Endothelial cell of umbilical vein (primary cell): ENCODE results near the gene KBTBD3.
"Not testable (repeated sequence)": the region's sequence is repeated elsewhere in the genome, so short reads cannot be mapped to it uniquely, and the experiment has no call there.

ENCODE experiments used
- EZH2 ChIP-seq: IDR thresholded peaks from 2 replicates; pipeline ENCODE4 v1.6.1; 2012; ENCODE audit warnings: borderline replicate concordance, low read depth, mild to moderate bottlenecking, moderate library complexity, low read length, inconsistent platforms; ENCODE audit not compliant: severe bottlenecking
- GATA2 ChIP-seq: IDR thresholded peaks from 2 replicates; pipeline ENCODE4 v1.7.0; 2011; ENCODE audit warnings: low read depth, mild to moderate bottlenecking, moderate library complexity, mixed read lengths, low read length; ENCODE audit not compliant: insufficient read length, insufficient read depth
- JUN ChIP-seq: IDR thresholded peaks from 2 replicates; pipeline ENCODE4 v1.6.1; 2011; ENCODE audit warnings: borderline replicate concordance, low read depth; ENCODE audit not compliant: insufficient read length, insufficient read depth
- POLR2A ChIP-seq: IDR thresholded peaks from 2 replicates; pipeline ENCODE4 v1.6.1; 2012; ENCODE audit warnings: low read depth, mild to moderate bottlenecking, control low read depth, low read length
- POLR2AphosphoS5 ChIP-seq: IDR thresholded peaks from 2 replicates; pipeline ENCODE4 v1.6.1; 2012; ENCODE audit warnings: low read depth, mild to moderate bottlenecking, control low read depth, low read length, moderate library complexity; ENCODE audit not compliant: insufficient read depth
- TF ChIP-seq, protein P1 (sequence below), 2 donors: IDR thresholded peaks; 1 replicate in 1 of 2; 2 replicates in 1 of 2; pipeline ENCODE4 v1.5.1; 2011; ENCODE audit warnings: low read length in 2 of 2, mild to moderate bottlenecking in 2 of 2, moderate library complexity in 2 of 2, control low read depth in 1 of 2, inconsistent platforms in 1 of 2, low read depth in 1 of 2; ENCODE audit not compliant: insufficient read depth in 1 of 2; ENCODE audit errors: extremely low read depth in 1 of 2

DNA sequence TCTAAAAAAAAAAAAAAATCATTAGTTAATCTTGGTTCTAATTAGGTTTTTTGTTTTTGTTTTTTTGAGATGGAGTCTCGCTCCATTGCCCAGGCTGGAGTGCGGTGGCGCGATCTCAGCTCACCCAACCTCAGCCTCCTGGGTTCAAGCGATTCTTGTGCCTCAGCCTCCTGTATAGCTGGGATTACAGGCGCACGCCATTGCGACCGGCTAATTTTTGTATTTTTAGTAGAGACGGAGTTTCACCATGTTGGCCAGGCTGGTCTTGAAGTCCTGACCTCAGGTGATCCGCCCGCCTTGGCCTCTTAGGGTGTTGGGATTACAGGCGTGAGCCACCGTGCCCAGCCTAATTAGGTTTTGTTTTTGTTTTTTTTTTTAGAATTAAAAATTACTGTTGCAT, 18.8 kb downstream of the KBTBD3 start:
- not testable (repeated sequence) for TF ChIP-seq EZH2, POLR2AphosphoS5, POLR2A, JUN, GATA2
- TF ChIP-seq, protein P1, sequence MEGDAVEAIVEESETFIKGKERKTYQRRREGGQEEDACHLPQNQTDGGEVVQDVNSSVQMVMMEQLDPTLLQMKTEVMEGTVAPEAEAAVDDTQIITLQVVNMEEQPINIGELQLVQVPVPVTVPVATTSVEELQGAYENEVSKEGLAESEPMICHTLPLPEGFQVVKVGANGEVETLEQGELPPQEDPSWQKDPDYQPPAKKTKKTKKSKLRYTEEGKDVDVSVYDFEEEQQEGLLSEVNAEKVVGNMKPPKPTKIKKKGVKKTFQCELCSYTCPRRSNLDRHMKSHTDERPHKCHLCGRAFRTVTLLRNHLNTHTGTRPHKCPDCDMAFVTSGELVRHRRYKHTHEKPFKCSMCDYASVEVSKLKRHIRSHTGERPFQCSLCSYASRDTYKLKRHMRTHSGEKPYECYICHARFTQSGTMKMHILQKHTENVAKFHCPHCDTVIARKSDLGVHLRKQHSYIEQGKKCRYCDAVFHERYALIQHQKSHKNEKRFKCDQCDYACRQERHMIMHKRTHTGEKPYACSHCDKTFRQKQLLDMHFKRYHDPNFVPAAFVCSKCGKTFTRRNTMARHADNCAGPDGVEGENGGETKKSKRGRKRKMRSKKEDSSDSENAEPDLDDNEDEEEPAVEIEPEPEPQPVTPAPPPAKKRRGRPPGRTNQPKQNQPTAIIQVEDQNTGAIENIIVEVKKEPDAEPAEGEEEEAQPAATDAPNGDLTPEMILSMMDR (IDR thresholded peaks at IDR 0.05; ENCODE audit: extremely low read depth in 1 of 2, insufficient read depth in 1 of 2, low read depth in 1 of 2, low read length in 2 of 2) = not testable (repeated sequence)
